NB4 (cell line): Measurements from ENCODE around the gene SCYGR3.

Experiments used
- DNase-seq: peaks from one replicate; pipeline ENCODE4 v3.0.0; 2010; ENCODE audit warnings: low read depth
- H3K4me3 ChIP-seq: one replicate; pipeline ENCODE4 v1.5.1; 2011; ENCODE audit warnings: mild to moderate bottlenecking, low read depth, low read length, moderate library complexity
- MYC ChIP-seq: IDR thresholded peaks from 2 replicates; pipeline ENCODE4 v1.6.1; 2011; ENCODE audit warnings: low read depth, low read length
- POLR2A ChIP-seq: IDR thresholded peaks from 2 replicates; pipeline ENCODE4 v1.6.1; 2011; ENCODE audit warnings: mild to moderate bottlenecking; ENCODE audit not compliant: insufficient read length; ENCODE audit errors: extremely low read depth
- TF ChIP-seq, protein P1 (sequence below): IDR thresholded peaks from 2 replicates; pipeline ENCODE4 v1.6.1; 2011; ENCODE audit warnings: low read depth, low read length
- TF ChIP-seq, protein P2 (sequence below): IDR thresholded peaks from one replicate; pipeline ENCODE4 v1.5.1; 2012; ENCODE audit warnings: low read depth, low read length

The SCYGR3 gene

DNA sequence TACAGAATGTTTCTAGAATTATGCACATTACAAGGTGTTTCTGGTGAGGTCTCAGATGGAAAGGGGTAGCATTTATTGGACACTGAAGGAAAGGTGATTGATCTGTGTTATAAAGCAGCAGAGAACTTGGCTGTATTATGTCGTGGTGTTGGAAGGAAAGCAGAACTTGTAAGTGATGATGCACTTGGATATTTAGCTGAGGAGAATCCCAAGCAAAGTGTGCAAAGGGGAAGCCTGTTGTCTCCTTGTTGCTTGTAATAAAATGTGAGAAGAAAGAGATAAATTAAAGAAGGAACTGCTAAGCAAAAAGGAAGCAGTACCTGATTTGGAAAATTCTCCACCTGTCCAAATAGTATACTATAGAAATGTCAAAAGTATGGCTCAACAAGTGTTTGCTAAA lies 39.8 kb upstream of the SCYGR3 start:
- no peak overlapping the region for H3K4me3 ChIP-seq
- DNase-seq = no peak
- TF ChIP-seq MYC (no peak), POLR2A (no peak)
- TF ChIP-seq, protein P1, sequence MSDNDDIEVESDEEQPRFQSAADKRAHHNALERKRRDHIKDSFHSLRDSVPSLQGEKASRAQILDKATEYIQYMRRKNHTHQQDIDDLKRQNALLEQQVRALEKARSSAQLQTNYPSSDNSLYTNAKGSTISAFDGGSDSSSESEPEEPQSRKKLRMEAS = no peak

DNA sequence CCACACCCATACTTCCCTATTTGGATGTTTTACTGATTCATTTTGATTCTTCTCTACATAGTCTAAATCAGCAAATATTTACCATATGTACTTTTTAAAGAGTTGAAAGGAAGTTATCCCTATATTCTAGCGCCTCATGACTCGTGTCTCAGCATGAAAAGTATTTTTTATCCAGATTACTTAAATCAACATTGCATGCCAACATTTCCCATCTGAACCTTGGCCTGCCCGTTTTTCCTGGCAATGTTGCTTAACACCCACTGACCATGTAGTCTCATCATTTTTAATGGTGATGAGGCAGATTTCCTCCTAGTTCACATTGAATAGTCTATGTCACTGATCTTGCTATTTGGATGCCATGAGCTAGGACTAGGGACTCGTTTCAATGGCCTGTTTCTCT lies 38.8 kb upstream of the SCYGR3 start:
- no peak for DNase-seq
- H3K4me3 ChIP-seq = no peak overlapping the region
- TF ChIP-seq MYC (no peak), POLR2A (no peak)
- TF ChIP-seq, protein P2, sequence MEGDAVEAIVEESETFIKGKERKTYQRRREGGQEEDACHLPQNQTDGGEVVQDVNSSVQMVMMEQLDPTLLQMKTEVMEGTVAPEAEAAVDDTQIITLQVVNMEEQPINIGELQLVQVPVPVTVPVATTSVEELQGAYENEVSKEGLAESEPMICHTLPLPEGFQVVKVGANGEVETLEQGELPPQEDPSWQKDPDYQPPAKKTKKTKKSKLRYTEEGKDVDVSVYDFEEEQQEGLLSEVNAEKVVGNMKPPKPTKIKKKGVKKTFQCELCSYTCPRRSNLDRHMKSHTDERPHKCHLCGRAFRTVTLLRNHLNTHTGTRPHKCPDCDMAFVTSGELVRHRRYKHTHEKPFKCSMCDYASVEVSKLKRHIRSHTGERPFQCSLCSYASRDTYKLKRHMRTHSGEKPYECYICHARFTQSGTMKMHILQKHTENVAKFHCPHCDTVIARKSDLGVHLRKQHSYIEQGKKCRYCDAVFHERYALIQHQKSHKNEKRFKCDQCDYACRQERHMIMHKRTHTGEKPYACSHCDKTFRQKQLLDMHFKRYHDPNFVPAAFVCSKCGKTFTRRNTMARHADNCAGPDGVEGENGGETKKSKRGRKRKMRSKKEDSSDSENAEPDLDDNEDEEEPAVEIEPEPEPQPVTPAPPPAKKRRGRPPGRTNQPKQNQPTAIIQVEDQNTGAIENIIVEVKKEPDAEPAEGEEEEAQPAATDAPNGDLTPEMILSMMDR = no peak
- TF ChIP-seq, protein P1 = no peak

DNA sequence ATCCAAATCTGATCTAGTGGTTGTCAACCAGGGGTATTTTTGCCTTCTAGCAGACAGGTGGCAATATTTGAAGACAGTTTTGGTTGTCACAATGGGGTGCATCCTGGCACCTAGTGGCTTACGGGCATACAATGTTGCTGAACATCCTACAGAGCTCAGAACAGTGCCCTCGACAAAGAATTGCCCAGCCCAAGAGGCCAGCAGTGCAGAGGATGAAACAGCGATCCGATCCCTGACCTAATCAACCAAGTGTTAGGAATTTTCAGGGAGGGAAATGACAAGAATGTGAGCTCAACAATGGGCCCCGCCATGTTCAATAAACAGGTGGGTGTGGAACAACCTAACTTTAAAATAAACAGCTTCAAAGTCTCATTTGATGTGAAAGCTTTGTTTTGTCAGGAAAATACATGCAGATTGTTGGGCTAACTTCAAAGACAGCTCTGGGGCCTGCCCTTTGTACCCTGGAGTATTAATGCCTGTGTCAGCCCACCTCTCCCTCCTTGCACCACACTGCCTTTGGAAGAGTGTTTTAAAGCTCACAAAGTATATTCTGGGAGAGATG lies 29.4 kb upstream of the SCYGR3 start:
- no peak for TF ChIP-seq POLR2A
- TF ChIP-seq, protein P2 = peak; percentile 5
- TF ChIP-seq, protein P1 = no peak
- no peak for TF ChIP-seq MYC
- no peak for DNase-seq

DNA sequence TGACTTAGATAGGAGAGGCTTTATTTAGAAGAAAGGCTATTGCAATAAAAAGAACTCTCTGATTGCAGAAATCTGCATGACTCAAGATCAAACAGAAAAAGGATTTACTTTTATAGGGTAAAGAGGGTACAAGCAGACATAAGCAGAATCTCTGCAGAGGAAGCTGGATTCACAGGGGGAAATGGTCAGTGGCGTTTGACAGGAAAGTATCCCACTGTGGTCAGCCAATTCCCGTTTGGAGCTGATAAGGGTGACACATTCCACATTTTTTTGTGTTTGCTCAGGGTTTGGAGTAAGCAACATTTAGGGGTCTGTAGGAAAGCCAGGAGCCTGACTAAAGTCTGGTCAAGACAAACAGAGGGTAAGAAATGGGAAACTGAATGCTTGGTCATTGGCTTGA lies 28.0 kb upstream of the SCYGR3 start:
- DNase-seq = no peak
- TF ChIP-seq, protein P2 = no peak
- TF ChIP-seq MYC (no peak), POLR2A (no peak)
- TF ChIP-seq, protein P1 = no peak
- H3K4me3 ChIP-seq = no peak overlapping the region

More for the DNA sequence above, 29.4 kb upstream of the SCYGR3 start:
- no peak overlapping the region for H3K4me3 ChIP-seq

DNA sequence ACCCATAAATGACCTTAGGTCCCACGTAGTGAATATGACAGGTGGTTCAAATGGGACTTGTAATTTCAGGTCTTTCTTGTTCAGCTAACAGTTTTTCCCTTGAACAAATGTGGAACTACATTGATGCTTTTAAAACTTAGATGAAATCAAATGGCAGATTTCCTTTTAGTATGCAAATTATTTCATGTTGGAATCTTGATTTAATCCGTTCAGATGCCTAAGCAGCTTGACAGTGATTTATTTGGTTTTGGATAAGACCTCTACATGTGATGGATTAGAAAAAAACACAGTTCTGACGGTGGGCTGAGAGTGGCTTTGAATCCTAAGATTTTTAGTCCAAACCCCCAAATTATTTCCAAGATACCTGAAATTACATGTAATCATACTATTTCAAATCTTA lies 19.6 kb upstream of the SCYGR3 start:
- TF ChIP-seq MYC = no peak
- TF ChIP-seq, protein P1 = no peak

DNA sequence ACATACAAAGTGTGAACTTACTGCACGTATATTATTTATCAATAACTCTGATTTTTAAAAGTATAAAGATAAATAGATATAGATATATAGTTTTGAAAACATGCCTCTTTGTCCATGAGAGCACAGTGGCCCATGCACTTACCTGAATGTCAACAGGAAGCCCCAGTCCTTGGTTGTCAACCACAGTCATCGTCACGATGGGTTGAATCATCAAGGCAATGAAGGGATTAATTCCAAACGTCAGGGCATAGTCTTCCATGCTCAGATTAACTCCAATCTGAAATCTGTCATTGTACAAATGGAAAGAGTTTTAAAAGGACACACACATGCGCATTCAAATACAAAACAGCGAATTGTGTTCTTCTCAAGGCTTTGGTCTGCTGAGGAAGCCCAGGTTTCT lies 18.2 kb upstream of the SCYGR3 start:
- DNase-seq = no peak
- TF ChIP-seq, protein P2 = no peak
- TF ChIP-seq, protein P1 = no peak
- TF ChIP-seq MYC (no peak), POLR2A (no peak)
- H3K4me3 ChIP-seq = no peak overlapping the region

More for the DNA sequence above, 19.6 kb upstream of the SCYGR3 start:
- no peak for DNase-seq
- no peak overlapping the region for H3K4me3 ChIP-seq

DNA sequence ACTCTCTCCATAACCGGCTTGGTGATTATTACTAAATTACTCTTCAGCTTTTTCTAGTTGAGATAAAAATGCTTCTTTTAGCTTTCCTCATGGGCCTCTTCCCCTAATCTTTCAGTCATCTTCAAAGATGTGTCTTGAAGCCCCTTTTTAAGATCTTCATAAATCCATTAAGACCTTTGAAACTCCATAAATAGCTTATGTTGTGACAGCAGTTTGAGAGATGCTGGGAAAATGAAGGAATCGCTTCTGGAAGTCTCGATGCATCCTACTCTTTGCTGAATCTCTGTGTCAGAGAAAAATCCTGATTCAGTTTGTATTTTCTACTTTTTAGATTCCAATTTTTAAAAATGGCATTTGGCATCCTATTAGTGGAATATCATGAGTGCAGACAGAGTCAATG lies 15.7 kb upstream of the SCYGR3 start:
- DNase-seq = no peak
- H3K4me3 ChIP-seq = no peak overlapping the region
- TF ChIP-seq, protein P2 = no peak
- TF ChIP-seq, protein P1 = no peak
